Measurements from ENCODE around the gene RAB12. TPM values are rescaled to one million over a fixed set of nuclear protein-coding genes. Genes with fewer than 3 reads are reported as not detected.

Gene RAB12
- total RNA-seq, 1 donor from 2014 or later, result 50.2 TPM

- DNase-seq, result no peak
- Histone ChIP-seq H3K27me3 (ENCODE audit: low read depth) (no peaks in the 10 kb centered on the region), H3K36me3 (no peaks in the 10 kb centered on the region), H3K4me1 (no peaks in the 10 kb centered on the region), H3K4me3 (no peak overlapping the region), H3K9me3 (no peaks in the 10 kb centered on the region), H3K27ac (no peak overlapping the region)
- intact Hi-C loops (cut with DNase I), result no loop called here
- no peak for TF ChIP-seq CTCF (IDR thresholded peaks at IDR 0.05)
- ATAC-seq, result no peak
Measured at GRCh38 chr18:8685914-8686216, 76.6 kb downstream of the RAB12 start.

DNA sequence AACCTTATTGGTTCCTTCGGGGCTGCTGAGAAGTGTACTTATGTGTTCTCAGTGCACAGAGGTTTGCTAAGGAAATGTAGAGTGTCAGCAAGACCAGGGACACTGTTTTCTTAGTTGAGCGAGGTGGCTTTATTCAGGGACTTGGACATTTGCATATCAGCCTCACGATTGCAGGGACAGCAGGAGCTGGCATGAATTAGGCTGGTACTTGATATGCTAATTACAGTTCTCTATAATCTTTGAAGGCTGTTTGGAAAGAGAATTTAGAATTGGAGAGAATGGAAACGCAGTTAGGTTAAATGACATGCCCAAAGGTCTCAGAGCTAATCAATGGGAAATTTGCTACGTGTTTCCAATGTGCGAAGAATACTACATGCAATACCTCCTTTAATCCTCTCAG lies 77.4 kb downstream of the RAB12 start:
- ATAC-seq (no peak), DNase-seq (no peak)
- no peaks in the 10 kb centered on the region for H3K27me3 ChIP-seq (ENCODE audit: low read depth)
- H3K4me3 ChIP-seq, result no peak overlapping the region
- TF ChIP-seq CTCF (IDR thresholded peaks at IDR 0.05), result no peak
- no peaks in the 10 kb centered on the region for H3K36me3 ChIP-seq
- no peak overlapping the region for H3K27ac ChIP-seq
- H3K4me1 ChIP-seq, result no peaks in the 10 kb centered on the region
- H3K9me3 ChIP-seq, result no peaks in the 10 kb centered on the region
- intact Hi-C loops (cut with DNase I), result no loop called here

GRCh38 chr18:8688216-8688800 lies 79.1 kb downstream of the RAB12 start:
- H3K4me3 ChIP-seq, result no peak overlapping the region
- H3K27me3 ChIP-seq (ENCODE audit: low read depth), result no peaks in the 10 kb centered on the region
- no peaks in the 10 kb centered on the region for H3K36me3 ChIP-seq
- intact Hi-C loops (cut with DNase I), result no loop called here
- no peak for TF ChIP-seq CTCF (IDR thresholded peaks at IDR 0.05)
- no peak for DNase-seq
- ATAC-seq, result no peak
- H3K4me1 ChIP-seq, result no peaks in the 10 kb centered on the region
- no peaks in the 10 kb centered on the region for H3K9me3 ChIP-seq
- H3K27ac ChIP-seq, result no peak overlapping the region

GRCh38 chr18:8688816-8689215 lies 79.6 kb downstream of the RAB12 start:
- intact Hi-C loops (cut with DNase I), result no loop called here
- ATAC-seq (no peak), DNase-seq (no peak)
- H3K27me3 ChIP-seq (ENCODE audit: low read depth), result no peaks in the 10 kb centered on the region
- no peaks in the 10 kb centered on the region for H3K4me1 ChIP-seq
- no peak for TF ChIP-seq CTCF (IDR thresholded peaks at IDR 0.05)
- H3K36me3 ChIP-seq, result no peaks in the 10 kb centered on the region
- no peaks in the 10 kb centered on the region for H3K9me3 ChIP-seq
- no peak overlapping the region for H3K4me3 ChIP-seq
- H3K27ac ChIP-seq, result no peak overlapping the region

Other genes with a start within 250 kb of the RAB12 start
- 7.9 TPM for gene MTCL1, start 96.1 kb downstream of the RAB12 start, total RNA-seq

Measured in lower lobe of right lung (tissue), 2 donors.